Testis (tissue), 2 donors: ENCODE results near the gene MAN1A1.

Experiments used
- POLR2A ChIP-seq: fragments of 450-650 bp; IDR thresholded peaks from one replicate; pipeline ENCODE4 v1.6.1; 2017; ENCODE audit warnings: antibody characterized with exemption, mild to moderate bottlenecking, moderate library complexity
- TF ChIP-seq, protein P1 (sequence below), 3 experiments: fragments of 450-650 bp in 2 of 3; fragments of 200-600 bp in 1 of 3; sonication (generic) in 1 of 3; IDR thresholded peaks; one replicate each; pipeline ENCODE4 v1.5.1; 2016 to 2019; ENCODE audit warnings: antibody characterized with exemption in 3 of 3, mild to moderate bottlenecking in 2 of 3, moderate library complexity in 1 of 3

DNA sequence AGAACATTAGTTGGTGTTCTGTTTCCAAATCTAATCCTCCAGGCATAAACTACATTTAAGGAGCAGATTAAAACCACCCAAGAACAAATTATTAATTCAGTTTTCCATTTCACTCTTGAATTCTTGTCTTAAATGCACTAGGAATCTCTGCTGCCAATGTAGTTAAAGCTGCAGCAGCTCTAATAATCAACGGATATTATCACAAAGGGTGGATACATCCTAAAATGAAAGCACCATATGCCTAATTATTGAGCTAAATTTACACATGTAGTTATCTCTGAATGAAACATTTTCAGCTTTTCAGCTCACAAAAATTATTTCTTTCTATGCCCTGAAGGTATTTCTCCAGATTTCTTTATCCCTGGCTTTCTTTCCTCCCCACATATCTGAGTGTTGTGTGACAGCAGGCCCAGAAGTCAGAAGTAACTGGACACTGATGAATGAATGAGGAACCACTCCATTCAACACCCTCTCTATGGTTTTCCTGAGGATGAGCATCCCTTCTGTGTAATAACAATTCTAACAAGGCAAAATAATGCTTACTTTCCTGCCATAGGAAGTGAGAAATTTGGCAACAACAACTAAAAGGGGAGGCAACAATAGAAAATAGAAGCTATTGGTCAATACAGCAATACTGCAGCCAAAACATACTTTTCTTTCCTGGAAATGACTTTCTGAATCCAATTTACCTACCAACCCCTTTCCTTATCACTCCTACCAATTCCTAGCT is 14.9 kb downstream of the MAN1A1 start:
- TF ChIP-seq POLR2A, result no peak
- TF ChIP-seq, protein P1, sequence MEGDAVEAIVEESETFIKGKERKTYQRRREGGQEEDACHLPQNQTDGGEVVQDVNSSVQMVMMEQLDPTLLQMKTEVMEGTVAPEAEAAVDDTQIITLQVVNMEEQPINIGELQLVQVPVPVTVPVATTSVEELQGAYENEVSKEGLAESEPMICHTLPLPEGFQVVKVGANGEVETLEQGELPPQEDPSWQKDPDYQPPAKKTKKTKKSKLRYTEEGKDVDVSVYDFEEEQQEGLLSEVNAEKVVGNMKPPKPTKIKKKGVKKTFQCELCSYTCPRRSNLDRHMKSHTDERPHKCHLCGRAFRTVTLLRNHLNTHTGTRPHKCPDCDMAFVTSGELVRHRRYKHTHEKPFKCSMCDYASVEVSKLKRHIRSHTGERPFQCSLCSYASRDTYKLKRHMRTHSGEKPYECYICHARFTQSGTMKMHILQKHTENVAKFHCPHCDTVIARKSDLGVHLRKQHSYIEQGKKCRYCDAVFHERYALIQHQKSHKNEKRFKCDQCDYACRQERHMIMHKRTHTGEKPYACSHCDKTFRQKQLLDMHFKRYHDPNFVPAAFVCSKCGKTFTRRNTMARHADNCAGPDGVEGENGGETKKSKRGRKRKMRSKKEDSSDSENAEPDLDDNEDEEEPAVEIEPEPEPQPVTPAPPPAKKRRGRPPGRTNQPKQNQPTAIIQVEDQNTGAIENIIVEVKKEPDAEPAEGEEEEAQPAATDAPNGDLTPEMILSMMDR (IDR thresholded peaks at IDR 0.05), result no peak
